GM18867 (cell line): ENCODE results near the gene FAHD1.

Experiments used
- ATAC-seq: cut with Tn5 transposase; IDR thresholded peaks from one replicate; pipeline ENCODE4 v1.9.1; 2021; ENCODE audit warnings: mild to moderate bottlenecking, moderate library complexity; ENCODE audit not compliant: unreplicated experiment

FAHD1 gene

GRCh38 chr16:1878256-1878655 lies 51.2 kb downstream of the FAHD1 start:
- no peak for ATAC-seq
